ENCODE measurements around the gene HOXC11. TPM values are rescaled to one million over a fixed set of nuclear protein-coding genes. Genes with fewer than 3 reads are reported as not detected.

Gene HOXC11
- total and polyA plus RNA-seq, 2 of the 4 experiments (the other 2 are of a cell fraction) = not detected

DNA sequence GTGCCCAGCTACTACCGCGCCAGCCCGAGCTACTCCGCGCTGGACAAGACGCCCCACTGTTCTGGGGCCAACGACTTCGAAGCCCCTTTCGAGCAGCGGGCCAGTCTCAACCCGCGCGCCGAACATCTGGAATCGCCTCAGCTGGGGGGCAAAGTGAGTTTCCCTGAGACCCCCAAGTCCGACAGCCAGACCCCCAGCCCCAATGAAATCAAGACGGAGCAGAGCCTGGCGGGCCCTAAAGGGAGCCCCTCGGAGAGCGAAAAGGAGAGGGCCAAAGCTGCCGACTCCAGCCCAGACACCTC is 12.7 kb downstream of the HOXC11 start:
- H3K4me3 ChIP-seq (ENCODE audit: insufficient read depth, low read depth, low read length) = no peak overlapping the region
- peaks cover 96% of the 10 kb centered on the region for H3K27me3 ChIP-seq (ENCODE audit: control insufficient read depth, insufficient read depth, low read length)

More for the DNA sequence above, 12.7 kb downstream of the HOXC11 start:
- intact Hi-C loops (cut with micrococcal nuclease) = loop anchor here (5.0 kb wide), 1 partner anchor 218 kb away; no protein-coding TSS in a partner anchor
- BruUV-seq (replicated peaks) = no TSS peak
- H2AK9ac ChIP-seq (replicated peaks; ENCODE audit: low read depth, low read length, poor library complexity) = no peak overlapping the region
- ChIA-PET CTCF (interaction anchor here (1.0 to 1.3 kb wide), 2 partner anchors 14 to 216 kb away, joined by 5 to 9 read pairs; partner anchors contain the start of gene HOXC9), POLR2A (ENCODE audit: unreplicated experiment) (interaction anchor here (0.6 kb wide), 1 partner anchor 248 kb away, joined by 3 read pairs; no protein-coding TSS in a partner anchor)
- H4K8ac ChIP-seq (ENCODE audit: low read depth in 2 of 2, low read length in 2 of 2) = no peak overlapping the region
- no peak overlapping the region for H3K4ac ChIP-seq (ENCODE audit: low read depth, low read length)
- no peaks in the 10 kb centered on the region for H3K9me1 ChIP-seq (ENCODE audit: insufficient read depth, low read length)
- no peak overlapping the region for H3K4me2 ChIP-seq (ENCODE audit: low read depth, low read length)
- TF ChIP-seq NFE2L2 (IDR thresholded peaks at IDR 0.05; ENCODE audit: low read depth, low read length) (no peak), CEBPB (IDR thresholded peaks at IDR 0.05; ENCODE audit: low read depth, low read length) (no peak), FOS (IDR thresholded peaks at IDR 0.05; ENCODE audit: low read depth, low read length) (no peak), POLR2A (IDR thresholded peaks at IDR 0.05; ENCODE audit: low read depth, low read length) (no peak), MAZ (IDR thresholded peaks at IDR 0.05; ENCODE audit: borderline replicate concordance, low read depth, low read length) (no peak), SMC3 (IDR thresholded peaks at IDR 0.05; ENCODE audit: low read depth, low read length) (no peak), MAFK (IDR thresholded peaks at IDR 0.05; ENCODE audit: low read depth, low read length) (no peak), BHLHE40 (IDR thresholded peaks at IDR 0.05; ENCODE audit: low read depth, low read length) (no peak), RFX5 (IDR thresholded peaks at IDR 0.05; ENCODE audit: low read depth, low read length) (no peak), CHD1 (IDR thresholded peaks at IDR 0.05; ENCODE audit: low read depth, low read length) (no peak), RAD21 (IDR thresholded peaks at IDR 0.05; ENCODE audit: low read length) (no peak), MXI1 (IDR thresholded peaks at IDR 0.05; ENCODE audit: borderline replicate concordance, low read depth, low read length) (no peak), RCOR1 (IDR thresholded peaks at IDR 0.05; ENCODE audit: insufficient replicate concordance, low read length) (no peak)
- TF ChIP-seq, protein P1, sequence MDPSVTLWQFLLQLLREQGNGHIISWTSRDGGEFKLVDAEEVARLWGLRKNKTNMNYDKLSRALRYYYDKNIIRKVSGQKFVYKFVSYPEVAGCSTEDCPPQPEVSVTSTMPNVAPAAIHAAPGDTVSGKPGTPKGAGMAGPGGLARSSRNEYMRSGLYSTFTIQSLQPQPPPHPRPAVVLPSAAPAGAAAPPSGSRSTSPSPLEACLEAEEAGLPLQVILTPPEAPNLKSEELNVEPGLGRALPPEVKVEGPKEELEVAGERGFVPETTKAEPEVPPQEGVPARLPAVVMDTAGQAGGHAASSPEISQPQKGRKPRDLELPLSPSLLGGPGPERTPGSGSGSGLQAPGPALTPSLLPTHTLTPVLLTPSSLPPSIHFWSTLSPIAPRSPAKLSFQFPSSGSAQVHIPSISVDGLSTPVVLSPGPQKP (IDR thresholded peaks at IDR 0.05; ENCODE audit: borderline replicate concordance, low read depth, low read length) = no peak
- TF ChIP-seq, protein P2, sequence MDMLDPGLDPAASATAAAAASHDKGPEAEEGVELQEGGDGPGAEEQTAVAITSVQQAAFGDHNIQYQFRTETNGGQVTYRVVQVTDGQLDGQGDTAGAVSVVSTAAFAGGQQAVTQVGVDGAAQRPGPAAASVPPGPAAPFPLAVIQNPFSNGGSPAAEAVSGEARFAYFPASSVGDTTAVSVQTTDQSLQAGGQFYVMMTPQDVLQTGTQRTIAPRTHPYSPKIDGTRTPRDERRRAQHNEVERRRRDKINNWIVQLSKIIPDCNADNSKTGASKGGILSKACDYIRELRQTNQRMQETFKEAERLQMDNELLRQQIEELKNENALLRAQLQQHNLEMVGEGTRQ (IDR thresholded peaks at IDR 0.05; ENCODE audit: low read depth, low read length) = no peak
- TF ChIP-seq, protein P3, sequence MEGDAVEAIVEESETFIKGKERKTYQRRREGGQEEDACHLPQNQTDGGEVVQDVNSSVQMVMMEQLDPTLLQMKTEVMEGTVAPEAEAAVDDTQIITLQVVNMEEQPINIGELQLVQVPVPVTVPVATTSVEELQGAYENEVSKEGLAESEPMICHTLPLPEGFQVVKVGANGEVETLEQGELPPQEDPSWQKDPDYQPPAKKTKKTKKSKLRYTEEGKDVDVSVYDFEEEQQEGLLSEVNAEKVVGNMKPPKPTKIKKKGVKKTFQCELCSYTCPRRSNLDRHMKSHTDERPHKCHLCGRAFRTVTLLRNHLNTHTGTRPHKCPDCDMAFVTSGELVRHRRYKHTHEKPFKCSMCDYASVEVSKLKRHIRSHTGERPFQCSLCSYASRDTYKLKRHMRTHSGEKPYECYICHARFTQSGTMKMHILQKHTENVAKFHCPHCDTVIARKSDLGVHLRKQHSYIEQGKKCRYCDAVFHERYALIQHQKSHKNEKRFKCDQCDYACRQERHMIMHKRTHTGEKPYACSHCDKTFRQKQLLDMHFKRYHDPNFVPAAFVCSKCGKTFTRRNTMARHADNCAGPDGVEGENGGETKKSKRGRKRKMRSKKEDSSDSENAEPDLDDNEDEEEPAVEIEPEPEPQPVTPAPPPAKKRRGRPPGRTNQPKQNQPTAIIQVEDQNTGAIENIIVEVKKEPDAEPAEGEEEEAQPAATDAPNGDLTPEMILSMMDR (conservative IDR thresholded peaks at IDR 0.05; ENCODE audit: low read depth, low read length) = no peak
- no peak overlapping the region for H2BK5ac ChIP-seq (ENCODE audit: low read depth, low read length, poor library complexity, severe bottlenecking)
- dilution Hi-C loops (cut with HindIII; ENCODE audit: low sequenced_read_pairs, unreplicated experiment) = no loop called here
- H3K23ac ChIP-seq (ENCODE audit: low read depth, low read length) = no peak overlapping the region
- H3K4me1 ChIP-seq (ENCODE audit: control insufficient read depth, insufficient read depth, low read length) = 0 out of 2 replicates have a peak, but pooled peaks cover 2% of the 10 kb centered on the region
- no peak for ATAC-seq (ENCODE audit: low read depth)
- no peaks in the 10 kb centered on the region for H4K20me1 ChIP-seq (ENCODE audit: insufficient read depth, low read length)
- no peaks in the 10 kb centered on the region for H3K79me1 ChIP-seq (ENCODE audit: low read depth in 1 of 2, low read length in 2 of 2)
- H2BK20ac ChIP-seq (ENCODE audit: low read depth, low read length) = no peak overlapping the region
- no peak overlapping the region for H2BK15ac ChIP-seq (ENCODE audit: low read depth, low read length)
- H4K5ac ChIP-seq (ENCODE audit: low read depth, low read length) = no peak overlapping the region
- H2AFZ ChIP-seq (replicated peaks; ENCODE audit: low read length, poor library complexity) = no peak overlapping the region
- no peak overlapping the region for H4K91ac ChIP-seq (ENCODE audit: insufficient read depth, low read depth, low read length)
- no peaks in the 10 kb centered on the region for H3K36me3 ChIP-seq (ENCODE audit: control insufficient read depth, insufficient read depth, low read length)
- peaks cover 5% of the 10 kb centered on the region for H3K9me3 ChIP-seq (ENCODE audit: control insufficient read depth, insufficient read depth, low read length)
- H2BK120ac ChIP-seq (ENCODE audit: low read depth, low read length) = no peak overlapping the region
- in situ Hi-C loops (cut with MboI; ENCODE audit: low sequenced_read_pairs) = no loop called here
- WGBS, 2 experiments (ENCODE audit: extremely low coverage in 2 of 2, insufficient read length in 1 of 2) = 7% methylated on average over 13 of the region's 21 CpGs; no CpG with 5 or more reads in 1 of the 2 experiments
- no peak overlapping the region for H3K56ac ChIP-seq (ENCODE audit: extremely low read depth, insufficient read depth, low read length)
- DNase-seq = no peak
- H3K9ac ChIP-seq (ENCODE audit: low read depth, low read length) = no peak overlapping the region
- no peak overlapping the region for H3K14ac ChIP-seq (replicated peaks; ENCODE audit: low read depth, low read length)
- no peak overlapping the region for H2AK5ac ChIP-seq (ENCODE audit: low read depth, low read length)
- H3K27ac ChIP-seq (ENCODE audit: insufficient read depth, low read length) = no peak overlapping the region
- no peak overlapping the region for H3K18ac ChIP-seq (ENCODE audit: low read depth, low read length)
